ENCODE data around the gene MAG.

Gene MAG

GRCh38 chr19:35248310-35249145 is 43.4 kb upstream of the MAG start, which contains the start of gene LSR (continued):
- no peak; the same call in 1 of the 2 replicates for TF ChIP-seq REST (tag by site-specific recombination; IDR thresholded peaks at IDR 0.05)
- peak; percentile 80 for TF ChIP-seq ZBTB7A (tag by site-specific recombination; IDR thresholded peaks at IDR 0.05; ENCODE audit: low read depth)
- TF ChIP-seq KLF8 (tag by site-specific recombination; IDR thresholded peaks at IDR 0.05) = peak; percentile 99
- TF ChIP-seq BCL6B (tag by site-specific recombination; IDR thresholded peaks at IDR 0.05) = peak; percentile 66; the same call in 1 of the 2 replicates
- TF ChIP-seq ZNF596 (tag by site-specific recombination; IDR thresholded peaks at IDR 0.05) = no peak
- peak; percentile 83 for TF ChIP-seq ZNF843 (tag by site-specific recombination; IDR thresholded peaks at IDR 0.05)
- peak; percentile 87 for TF ChIP-seq ELK4 (IDR thresholded peaks at IDR 0.05; ENCODE audit: borderline replicate concordance, low read depth, low read length)
- TF ChIP-seq ZNF837 (tag by site-specific recombination; IDR thresholded peaks at IDR 0.05) = no peak
- TF ChIP-seq ZBTB6 (tag by site-specific recombination; IDR thresholded peaks at IDR 0.05) = no peak; the same call in 1 of the 2 replicates
- TF ChIP-seq ZNF18 (tag by site-specific recombination; IDR thresholded peaks at IDR 0.05) = peak; percentile 49
- no peak for TF ChIP-seq HOXD13 (CRISPR knock-in tag; IDR thresholded peaks at IDR 0.05; ENCODE audit: borderline replicate concordance)
- peak; percentile 92 for TF ChIP-seq ZNF76 (tag by site-specific recombination; IDR thresholded peaks at IDR 0.05; ENCODE audit: borderline replicate concordance, low read depth)
- no peak for TF ChIP-seq ZNF530 (tag by site-specific recombination; IDR thresholded peaks at IDR 0.05; ENCODE audit: low read depth)
- no peak; the same call in 1 of the 2 replicates for TF ChIP-seq ZNF664 (tag by site-specific recombination; IDR thresholded peaks at IDR 0.05)
- no peak for TF ChIP-seq ZNF274 (IDR thresholded peaks at IDR 0.05; ENCODE audit: low read length)
- TF ChIP-seq ZNF274 (tag by site-specific recombination; IDR thresholded peaks at IDR 0.05; ENCODE audit: borderline replicate concordance) = no peak
- TF ChIP-seq KLF16 (tag by site-specific recombination; IDR thresholded peaks at IDR 0.05) = peak; percentile 96
- no peak for TF ChIP-seq ZNF354C (tag by site-specific recombination; IDR thresholded peaks at IDR 0.05; ENCODE audit: borderline replicate concordance, low read depth)
- TF ChIP-seq REPIN1 (tag by site-specific recombination; IDR thresholded peaks at IDR 0.05; ENCODE audit: low read depth) = peak; percentile 87
- no peak for TF ChIP-seq ZNF792 (tag by site-specific recombination; IDR thresholded peaks at IDR 0.05)
- 0 out of 2 replicates have a peak, but pooled peaks have one; percentile 9 for TF ChIP-seq ZBTB1 (tag by site-specific recombination; IDR thresholded peaks at IDR 0.05)
- TF ChIP-seq ZSCAN4 (tag by site-specific recombination; IDR thresholded peaks at IDR 0.05) = peak; percentile 67; the same call in 1 of the 2 replicates
- TF ChIP-seq ZBTB11 (tag by site-specific recombination; conservative IDR thresholded peaks at IDR 0.05; ENCODE audit: low read depth) = peak; percentile 98
- TF ChIP-seq ZNF248 (tag by site-specific recombination; IDR thresholded peaks at IDR 0.05) = no peak
- no peak for TF ChIP-seq ZNF654 (tag by site-specific recombination; IDR thresholded peaks at IDR 0.05; ENCODE audit: low read depth)
